ENCODE results near the gene FAM241A. TPM values are rescaled to one million over a fixed set of nuclear protein-coding genes. Genes with fewer than 3 reads are reported as not detected.

FAM241A gene
- total RNA-seq, 2 donors from 2014 or later, result 1.4 to 1.9 TPM

- no peak for TF ChIP-seq CTCF (IDR thresholded peaks at IDR 0.05)
Measured at GRCh38 chr4:112210777-112211176, 65.5 kb downstream of the FAM241A start.

GRCh38 chr4:112213091-112213490 is 67.8 kb downstream of the FAM241A start:
- Histone ChIP-seq H3K36me3 (no peaks in the 10 kb centered on the region), H3K4me3 (no peak overlapping the region), H3K27ac (no peak overlapping the region), H3K9me3 (no peaks in the 10 kb centered on the region), H3K27me3 (no peaks in the 10 kb centered on the region), H3K4me1 (no peaks in the 10 kb centered on the region), H3K9ac (ENCODE audit: low read depth in 2 of 2, low read length in 2 of 2) (no peak overlapping the region)
- no peak for TF ChIP-seq CTCF (IDR thresholded peaks at IDR 0.05)
- intact Hi-C loops (cut with DNase I), result no loop called here
- DNase-seq, result peak; percentile 47

More at GRCh38 chr4:112210777-112211176, 65.5 kb downstream of the FAM241A start:
- Histone ChIP-seq H3K36me3 (no peaks in the 10 kb centered on the region), H3K27ac (no peak overlapping the region), H3K9me3 (no peaks in the 10 kb centered on the region), H3K4me1 (no peaks in the 10 kb centered on the region), H3K27me3 (no peaks in the 10 kb centered on the region), H3K9ac (ENCODE audit: low read depth in 2 of 2, low read length in 2 of 2) (no peak overlapping the region), H3K4me3 (no peak overlapping the region)
- intact Hi-C loops (cut with DNase I), result no loop called here
- DNase-seq, result no peak

GRCh38 chr4:112213856-112214255 is 68.6 kb downstream of the FAM241A start:
- H3K27ac ChIP-seq, result no peak overlapping the region
- no peaks in the 10 kb centered on the region for H3K36me3 ChIP-seq
- H3K4me1 ChIP-seq, result no peaks in the 10 kb centered on the region
- no peak for DNase-seq
- H3K9ac ChIP-seq (ENCODE audit: low read depth in 2 of 2, low read length in 2 of 2), result no peak overlapping the region
- no peaks in the 10 kb centered on the region for H3K9me3 ChIP-seq
- TF ChIP-seq CTCF (IDR thresholded peaks at IDR 0.05), result no peak
- H3K27me3 ChIP-seq, result no peaks in the 10 kb centered on the region
- intact Hi-C loops (cut with DNase I), result no loop called here
- no peak overlapping the region for H3K4me3 ChIP-seq

- H3K27me3 ChIP-seq, result no peaks in the 10 kb centered on the region
- TF ChIP-seq CTCF (IDR thresholded peaks at IDR 0.05), result peak; percentile 20
- no peak for DNase-seq
Measured at GRCh38 chr4:112214390-112215264, 69.4 kb downstream of the FAM241A start.

GRCh38 chr4:112219826-112220366 is 74.6 kb downstream of the FAM241A start:
- H3K9me3 ChIP-seq, result no peaks in the 10 kb centered on the region
- H3K4me3 ChIP-seq, result no peak overlapping the region
- no peaks in the 10 kb centered on the region for H3K4me1 ChIP-seq
- no peak for DNase-seq
- no peaks in the 10 kb centered on the region for H3K36me3 ChIP-seq
- no peak overlapping the region for H3K9ac ChIP-seq (ENCODE audit: low read depth in 2 of 2, low read length in 2 of 2)
- H3K27me3 ChIP-seq, result no peaks in the 10 kb centered on the region
- TF ChIP-seq CTCF (IDR thresholded peaks at IDR 0.05), result no peak
- no peak overlapping the region for H3K27ac ChIP-seq
- intact Hi-C loops (cut with DNase I), result no loop called here

More at GRCh38 chr4:112214390-112215264, 69.4 kb downstream of the FAM241A start:
- H3K4me3 ChIP-seq, result no peak overlapping the region
- intact Hi-C loops (cut with DNase I), result no loop called here
- H3K9me3 ChIP-seq, result no peaks in the 10 kb centered on the region
- H3K27ac ChIP-seq, result no peak overlapping the region
- no peaks in the 10 kb centered on the region for H3K4me1 ChIP-seq
- H3K36me3 ChIP-seq, result no peaks in the 10 kb centered on the region
- no peak overlapping the region for H3K9ac ChIP-seq (ENCODE audit: low read depth in 2 of 2, low read length in 2 of 2)

Data from colonic mucosa (tissue), 4 donors.